OCI-LY7 (cell line): ENCODE data around the gene KCNMA1. TPM values are rescaled to one million over a fixed set of nuclear protein-coding genes. Genes with fewer than 3 reads are reported as not detected.

Experiments used
- BruUV-seq: library from RNA; stranded (reverse); fragments of 400-500 nt; replicated peaks from 2 replicates; lab custom pipeline; 2021; lab: Mats Ljungman, UMichigan
- CTCF ChIA-PET: fragments of 300-600 bp; sonication (Branson Sonifier 250); formaldehyde crosslinking; loops from one replicate; lab custom pipeline; 2022; ENCODE audit warnings: antibody characterized with exemption; ENCODE audit not compliant: unreplicated experiment; lab: Charles Lee
- POLR2A ChIA-PET: fragments of 300-600 bp; sonication (Branson Sonifier 250); formaldehyde crosslinking; loops from one replicate; lab custom pipeline; 2022; ENCODE audit warnings: antibody characterized with exemption; lab: Charles Lee
- DNase-seq: peaks from one replicate; pipeline ENCODE4 v3.0.0-alpha.2; 2015; ENCODE audit warnings: low spot score
- H2AFZ ChIP-seq: fragments of 200-600 bp; sonication (generic), shearing (Covaris generic); 2 replicates; pipeline ENCODE4 v1.6.1; 2014; ENCODE audit warnings: mild to moderate bottlenecking, antibody characterized with exemption, low read length, moderate library complexity
- H3K27ac ChIP-seq: fragments of 200-600 bp; sonication (generic); 2 replicates; pipeline ENCODE4 v1.5.1; 2014; ENCODE audit warnings: mixed run types, low read depth, mild to moderate bottlenecking, moderate library complexity, low read length, inconsistent platforms; ENCODE audit not compliant: poor library complexity, severe bottlenecking
- H3K36me3 ChIP-seq: fragments of 200-600 bp; sonication (generic); 2 replicates; pipeline ENCODE4 v1.6.1; 2014; ENCODE audit warnings: mild to moderate bottlenecking, antibody characterized with exemption, low read length, moderate library complexity, mixed read lengths; ENCODE audit not compliant: insufficient read depth
- H3K4me1 ChIP-seq: fragments of 200-600 bp; sonication (generic); 2 replicates; pipeline ENCODE4 v1.5.1; 2014; ENCODE audit warnings: mild to moderate bottlenecking, low read length; ENCODE audit not compliant: insufficient read depth, poor library complexity, severe bottlenecking
- H3K4me2 ChIP-seq: fragments of 200-600 bp; sonication (generic); 2 replicates; pipeline ENCODE4 v1.6.1; 2014; ENCODE audit warnings: mild to moderate bottlenecking, low read length
- H3K4me3 ChIP-seq: fragments of 200-600 bp; sonication (generic); 2 replicates; pipeline ENCODE4 v1.5.1; 2014; ENCODE audit warnings: mild to moderate bottlenecking, low read depth, low read length; ENCODE audit not compliant: poor library complexity, severe bottlenecking
- H3K79me2 ChIP-seq: fragments of 200-600 bp; sonication (generic); 2 replicates; pipeline ENCODE4 v1.6.1; 2016; ENCODE audit warnings: low read depth, mild to moderate bottlenecking, low read length, moderate library complexity, mixed read lengths; ENCODE audit not compliant: insufficient read depth
- H3K9me2 ChIP-seq: fragments of 200-600 bp; sonication (generic); 2 replicates; pipeline ENCODE4 v1.6.1; 2016; ENCODE audit warnings: mild to moderate bottlenecking, low read length, mixed read lengths; ENCODE audit not compliant: insufficient read depth
- H3K9me3 ChIP-seq: fragments of 200-600 bp; sonication (generic); 2 replicates; pipeline ENCODE4 v1.6.1; 2014; ENCODE audit warnings: mild to moderate bottlenecking, mixed run types, low read length, mixed read lengths
- H4K20me1 ChIP-seq: fragments of 200-600 bp; sonication (generic); 2 replicates; pipeline ENCODE4 v1.6.1; 2014; ENCODE audit warnings: mild to moderate bottlenecking, antibody characterized with exemption, low read length, moderate library complexity, mixed read lengths; ENCODE audit not compliant: insufficient read depth
- EZH2phosphoT487 ChIP-seq: fragments of 200-600 bp; sonication (generic); IDR thresholded peaks from 2 replicates; pipeline ENCODE4 v1.6.1; 2018; ENCODE audit warnings: low read depth, borderline replicate concordance, mild to moderate bottlenecking, mixed run types, antibody characterized with exemption, low read length, moderate library complexity, mixed read lengths
- intact Hi-C: fragments of 100-400 bp; cut with micrococcal nuclease; formaldehyde crosslinking; loops from one replicate; pipeline ENCODE4 v1.10.0; 2022; ENCODE audit not compliant: unreplicated experiment
- total RNA-seq, 2 experiments: library from RNA; depleted of rRNA in 1 of 2; stranded (reverse); fragments of >200 nt in 1 of 2; shearing (Covaris generic) in 1 of 2; gene quantifications; 2 replicates each; pipeline ENCODE4 v1.2.3, GENCODE V29; 2014 to 2022
- TF ChIP-seq, protein P1 (sequence below): fragments of 200-600 bp; sonication (generic); conservative IDR thresholded peaks from 2 replicates; pipeline ENCODE4 v1.5.1; 2014; ENCODE audit warnings: mild to moderate bottlenecking, antibody characterized with exemption, low read length, moderate library complexity, mixed read lengths

Gene KCNMA1
- total RNA-seq, 2 experiments from 2014 or later = not detected

DNA sequence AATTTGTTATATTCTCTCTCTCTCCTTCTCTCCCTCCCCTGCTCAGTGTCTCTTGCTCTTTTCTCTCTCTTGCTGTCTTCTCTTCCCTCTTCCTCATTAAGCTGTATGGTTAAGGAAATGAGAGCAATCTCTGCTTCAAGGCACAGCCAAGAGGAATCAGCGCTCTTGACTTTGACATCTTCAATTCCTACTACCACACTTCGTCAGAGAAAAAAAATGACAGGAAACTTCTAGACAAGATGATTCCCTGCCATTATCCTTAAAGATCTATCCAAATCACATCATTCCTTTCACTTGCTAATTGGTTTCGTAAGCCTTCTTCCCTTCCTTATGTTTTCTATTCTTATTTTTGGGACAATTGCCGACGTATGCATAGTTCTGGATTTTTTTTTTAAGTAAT lies 425.0 kb downstream of the KCNMA1 start:
- intact Hi-C loops = no loop called here
- Histone ChIP-seq H3K4me3 (no peak overlapping the region), H3K4me1 (no peaks in the 10 kb centered on the region), H3K36me3 (no peaks in the 10 kb centered on the region), H3K9me2 (no peaks in the 10 kb centered on the region), H3K27ac (no peak overlapping the region), H3K9me3 (no peaks in the 10 kb centered on the region), H2AFZ (no peak overlapping the region), H3K79me2 (no peaks in the 10 kb centered on the region), H4K20me1 (no peaks in the 10 kb centered on the region), H3K4me2 (no peak overlapping the region)
- no peak for DNase-seq
- ChIA-PET CTCF (no interaction called here), POLR2A (no interaction called here)
- BruUV-seq = no TSS peak
- TF ChIP-seq, protein P1, sequence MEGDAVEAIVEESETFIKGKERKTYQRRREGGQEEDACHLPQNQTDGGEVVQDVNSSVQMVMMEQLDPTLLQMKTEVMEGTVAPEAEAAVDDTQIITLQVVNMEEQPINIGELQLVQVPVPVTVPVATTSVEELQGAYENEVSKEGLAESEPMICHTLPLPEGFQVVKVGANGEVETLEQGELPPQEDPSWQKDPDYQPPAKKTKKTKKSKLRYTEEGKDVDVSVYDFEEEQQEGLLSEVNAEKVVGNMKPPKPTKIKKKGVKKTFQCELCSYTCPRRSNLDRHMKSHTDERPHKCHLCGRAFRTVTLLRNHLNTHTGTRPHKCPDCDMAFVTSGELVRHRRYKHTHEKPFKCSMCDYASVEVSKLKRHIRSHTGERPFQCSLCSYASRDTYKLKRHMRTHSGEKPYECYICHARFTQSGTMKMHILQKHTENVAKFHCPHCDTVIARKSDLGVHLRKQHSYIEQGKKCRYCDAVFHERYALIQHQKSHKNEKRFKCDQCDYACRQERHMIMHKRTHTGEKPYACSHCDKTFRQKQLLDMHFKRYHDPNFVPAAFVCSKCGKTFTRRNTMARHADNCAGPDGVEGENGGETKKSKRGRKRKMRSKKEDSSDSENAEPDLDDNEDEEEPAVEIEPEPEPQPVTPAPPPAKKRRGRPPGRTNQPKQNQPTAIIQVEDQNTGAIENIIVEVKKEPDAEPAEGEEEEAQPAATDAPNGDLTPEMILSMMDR = no peak
- no peak for TF ChIP-seq EZH2phosphoT487

DNA sequence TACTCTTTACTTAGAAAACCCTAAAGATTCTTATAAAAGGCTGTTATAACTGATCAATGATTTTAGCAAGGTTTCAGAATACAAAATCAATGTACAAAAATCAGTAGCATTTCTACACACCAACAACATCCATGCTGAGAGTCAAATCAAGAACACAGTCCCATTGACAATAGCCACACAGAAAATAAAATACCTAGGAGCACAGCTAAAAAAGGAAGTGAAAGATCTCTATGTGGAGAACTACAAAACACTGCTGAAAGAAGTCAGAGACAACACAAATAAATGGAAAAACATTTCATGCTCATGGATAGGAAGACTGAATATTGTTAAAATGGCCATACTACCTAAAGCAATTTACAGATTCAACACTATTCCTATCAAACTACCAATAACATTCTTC lies 427.0 kb downstream of the KCNMA1 start:
- Histone ChIP-seq H2AFZ (no peak overlapping the region), H3K27ac (no peak overlapping the region), H3K36me3 (no peaks in the 10 kb centered on the region), H3K79me2 (no peaks in the 10 kb centered on the region), H3K9me3 (no peaks in the 10 kb centered on the region), H3K4me3 (no peak overlapping the region), H3K4me2 (no peak overlapping the region), H3K4me1 (no peaks in the 10 kb centered on the region), H3K9me2 (no peaks in the 10 kb centered on the region), H4K20me1 (no peaks in the 10 kb centered on the region)
- POLR2A ChIA-PET = no interaction called here
- no TSS peak for BruUV-seq
- CTCF ChIA-PET = no interaction called here
- TF ChIP-seq, protein P1 = no peak
- intact Hi-C loops = no loop called here
- no peak for DNase-seq

DNA sequence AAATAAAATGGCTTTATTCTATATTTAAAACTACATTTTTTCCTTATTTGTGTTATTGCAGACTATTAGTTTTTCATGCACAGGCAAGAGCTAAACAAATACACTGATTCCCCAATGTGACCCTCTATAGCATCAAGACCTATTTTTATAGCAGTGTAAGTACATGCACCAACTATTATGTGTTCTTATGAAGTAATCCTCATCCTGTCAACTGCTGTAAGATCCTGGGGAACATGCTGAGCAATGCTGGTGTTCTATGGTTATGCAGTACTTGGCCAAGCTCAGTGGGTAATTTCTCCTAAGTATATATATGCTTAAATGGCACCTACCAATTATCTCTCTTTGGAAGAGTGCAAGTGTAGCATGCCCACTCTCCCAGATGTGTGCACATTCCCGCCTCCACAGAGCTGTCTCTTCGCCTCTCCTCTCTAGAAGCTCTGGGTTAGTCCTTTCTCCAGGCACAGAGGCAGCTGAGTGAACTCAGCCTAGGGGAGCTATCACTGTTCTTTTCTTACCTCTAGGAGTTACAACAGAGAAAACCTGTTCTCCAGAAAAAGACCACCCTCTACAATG lies 428.8 kb downstream of the KCNMA1 start:
- ChIA-PET CTCF (no interaction called here), POLR2A (interaction anchor here (1.1 kb wide), 1 partner anchor 22 kb away, joined by 3 read pairs; no protein-coding TSS in a partner anchor)
- BruUV-seq = no TSS peak
- intact Hi-C loops = no loop called here
- Histone ChIP-seq H3K27ac (no peak overlapping the region), H3K9me2 (no peaks in the 10 kb centered on the region), H3K4me3 (no peak overlapping the region), H3K36me3 (no peaks in the 10 kb centered on the region), H3K4me1 (no peaks in the 10 kb centered on the region), H3K9me3 (no peaks in the 10 kb centered on the region), H3K79me2 (no peaks in the 10 kb centered on the region), H4K20me1 (no peaks in the 10 kb centered on the region), H2AFZ (no peak overlapping the region), H3K4me2 (no peak overlapping the region)
- TF ChIP-seq, protein P1 = no peak
- no peak for TF ChIP-seq EZH2phosphoT487
- DNase-seq = no peak
